GM12878 (cell line): ENCODE measurements around the gene CERKL. TPM values are rescaled to one million over a fixed set of nuclear protein-coding genes. Genes with fewer than 3 reads are reported as not detected.

Experiments used
- ATAC-seq: fragments of 200-7000 bp; cut with Tn5 transposase; 3 replicates; pipeline ENCODE4 v1.9.1; 2020; ENCODE audit warnings: mild to moderate bottlenecking, moderate library complexity
- BruUV-seq: library from RNA; stranded (reverse); fragments of 400-500 nt; replicated peaks from 2 replicates; lab custom pipeline; 2021; lab: Mats Ljungman, UMichigan
- CTCF ChIA-PET: fragments of 300-600 bp; sonication (Branson Sonifier 250); formaldehyde crosslinking; extraction: SDS; loops from one replicate; lab custom pipeline; 2021; ENCODE audit warnings: inconsistent platforms; lab: Yijun Ruan, JAX
- POLR2A ChIA-PET: fragments of 350-600 bp; formaldehyde crosslinking; extraction: SDS; loops from one replicate; lab custom pipeline; 2021; ENCODE audit warnings: inconsistent platforms; lab: Charles Lee
- RAD21 ChIA-PET: fragments of 300-600 bp; sonication (Branson Sonifier 250); formaldehyde crosslinking; loops from one replicate; lab custom pipeline; 2023; ENCODE audit warnings: antibody characterized with exemption; ENCODE audit not compliant: unreplicated experiment; lab: Charles Lee
- SMC1A ChIA-PET: fragments of 300-600 bp; sonication (Branson Sonifier 250); formaldehyde crosslinking; loops from one replicate; lab custom pipeline; 2023; ENCODE audit not compliant: unreplicated experiment, uncharacterized antibody; lab: Charles Lee
- DNase-seq: peaks from one replicate; pipeline ENCODE4 v3.0.0-alpha.2; 2011; ENCODE audit warnings: low read depth, low spot score
- FAIRE-seq: peaks from 3 replicates; lab custom pipeline; 2011; peaks lifted over from hg19 to GRCh38; lab: Jason Lieb, UNC
- H2AFZ ChIP-seq: 2 replicates; pipeline ENCODE4 v1.6.0; 2011; ENCODE audit warnings: low read depth, low read length, control low read depth; ENCODE audit not compliant: control insufficient read depth
- H3K27ac ChIP-seq: 2 replicates; pipeline ENCODE4 v1.5.1; 2011; ENCODE audit warnings: control low read depth; ENCODE audit not compliant: control insufficient read depth, insufficient read depth
- H3K27me3 ChIP-seq, 2 experiments: replicated peaks in 1 of 2; 2 replicates each; pipeline versions ENCODE4 v1.6.0 to v1.6.1; 2011; ENCODE audit warnings: low read length in 1 of 2; ENCODE audit not compliant: control insufficient read depth in 2 of 2, insufficient read depth in 2 of 2
- H3K36me3 ChIP-seq, 2 experiments: 2 replicates each; pipeline ENCODE4 v1.5.1; 2011; ENCODE audit warnings: low read length in 1 of 2; ENCODE audit not compliant: control insufficient read depth in 2 of 2, insufficient read depth in 2 of 2
- H3K4me1 ChIP-seq: 2 replicates; pipeline ENCODE4 v1.6.1; 2011; ENCODE audit warnings: mild to moderate bottlenecking, low read length, moderate library complexity, mixed read lengths; ENCODE audit not compliant: control insufficient read depth, insufficient read depth
- H3K4me2 ChIP-seq: 2 replicates; pipeline ENCODE4 v1.6.0; 2011; ENCODE audit warnings: control low read depth; ENCODE audit not compliant: control insufficient read depth, insufficient read depth
- H3K4me3 ChIP-seq: fragments of 200-600 bp; sonication (generic); 2 replicates; pipeline ENCODE4 v1.5.1; 2016
- H3K79me2 ChIP-seq: 2 replicates; pipeline ENCODE4 v1.6.0; 2011; ENCODE audit warnings: low read length; ENCODE audit not compliant: control insufficient read depth, insufficient read depth
- H3K9ac ChIP-seq: 2 replicates; pipeline ENCODE4 v1.8.0; 2011; ENCODE audit warnings: low read length, control low read depth, mixed read lengths; ENCODE audit not compliant: control insufficient read depth, insufficient read depth
- H3K9me3 ChIP-seq: replicated peaks from 3 replicates; pipeline ENCODE4 v1.5.1; 2011; ENCODE audit warnings: mild to moderate bottlenecking, low read length; ENCODE audit not compliant: control insufficient read depth, insufficient read depth
- H4K20me1 ChIP-seq: 2 replicates; pipeline ENCODE4 v1.6.0; 2011; ENCODE audit not compliant: control insufficient read depth, insufficient read depth
- ATF7 ChIP-seq: fragments of 450-650 bp; IDR thresholded peaks from 2 replicates; pipeline ENCODE4 v1.6.1; 2016; ENCODE audit warnings: low read depth, mild to moderate bottlenecking
- BRCA1 ChIP-seq: IDR thresholded peaks from 2 replicates; pipeline ENCODE4 v1.6.1; 2011; ENCODE audit warnings: low read depth, low read length, improper control_type of control experiment
- CBX3 ChIP-seq: fragments of 200-600 bp; sonication (generic); IDR thresholded peaks from 2 replicates; pipeline ENCODE4 v1.6.1; 2016; ENCODE audit warnings: low read depth, borderline replicate concordance
- CEBPB ChIP-seq, 2 experiments: fragments of 150-350 bp in 1 of 2; IDR thresholded peaks; 2 replicates each; pipeline ENCODE4 v1.6.1; 2012 to 2014; ENCODE audit warnings: low read depth in 2 of 2, low read length in 2 of 2, borderline replicate concordance in 1 of 2, inconsistent platforms in 1 of 2
- CHD4 ChIP-seq: fragments of 200-600 bp; sonication (generic); IDR thresholded peaks from 2 replicates; pipeline ENCODE4 v1.6.1; 2016; ENCODE audit warnings: mild to moderate bottlenecking
- HDAC6 ChIP-seq: fragments of 200-600 bp; sonication (generic); IDR thresholded peaks from one replicate; pipeline ENCODE4 v1.8.0; 2017; ENCODE audit warnings: antibody characterized with exemption; ENCODE audit not compliant: unreplicated experiment
- KLF5 ChIP-seq: fragments of 450-650 bp; IDR thresholded peaks from 2 replicates; pipeline ENCODE4 v1.6.1; 2014; ENCODE audit warnings: mild to moderate bottlenecking; ENCODE audit not compliant: partially characterized antibody
- MYC ChIP-seq: IDR thresholded peaks from 2 replicates; pipeline ENCODE4 v1.6.1; 2011; ENCODE audit warnings: mild to moderate bottlenecking, low read length, moderate library complexity, inconsistent platforms; ENCODE audit not compliant: insufficient read depth, insufficient replicate concordance, insufficient read length, severe bottlenecking
- PRDM15 ChIP-seq: fragments of 450-650 bp; formaldehyde crosslinking; IDR thresholded peaks from 2 replicates; pipeline ENCODE4 v1.4.0; 2020; ENCODE audit warnings: mild to moderate bottlenecking, moderate library complexity
- RELB ChIP-seq: fragments of 450-650 bp; IDR thresholded peaks from 2 replicates; pipeline ENCODE4 v1.6.1; 2017; ENCODE audit warnings: low read depth, mild to moderate bottlenecking, moderate library complexity
- TAF1 ChIP-seq: IDR thresholded peaks from 2 replicates; pipeline ENCODE4 v1.6.1; 2011; ENCODE audit warnings: mild to moderate bottlenecking, low read depth, low read length, borderline replicate concordance
- USF2 ChIP-seq: IDR thresholded peaks from 2 replicates; pipeline ENCODE4 v1.6.1; 2011; ENCODE audit warnings: low read depth, low read length, improper control_type of control experiment, borderline replicate concordance
- WGBS: methylation state at CpG from one replicate; pipeline ENCODE4 v1.1.6; 2016; ENCODE audit warnings: low lambda C conversion rate; ENCODE audit not compliant: insufficient replicate concordance, insufficient coverage; ENCODE audit errors: missing lambda C conversion rate; 5-methylcytosine and 5-hydroxymethylcytosine counted together
- in situ Hi-C: fragments of 300-500 bp; cut with MboI; formaldehyde crosslinking; loops from 9 replicates; pipeline ENCODE4 v1.14.3; 2018; ENCODE audit warnings: mixed read lengths
- intact Hi-C: fragments of 100-400 bp; cut with micrococcal nuclease; formaldehyde crosslinking; loops from one replicate; pipeline ENCODE4 v1.14.2; 2022; ENCODE audit not compliant: unreplicated experiment
- polyA plus RNA-seq, 11 experiments: library from polyadenylated mRNA; depleted of rRNA in 4 of 11; unstranded in 6 of 11; stranded (reverse) in 5 of 11; fragments of >200 nt; fragmentation: Nextera tagmentation in 4 of 11; fragmentation: Illumina TruSeq in 1 of 11; extraction: Ambion mirVana in 4 of 11; extraction: Trizol in 1 of 11; gene quantifications; 1 replicate in 1 of 11; 2 replicates in 10 of 11; pipeline versions ENCODE4 v1.2.1 to v1.2.3, GENCODE V29; 2011 to 2016; ENCODE audit warnings: inconsistent platforms in 2 of 11, missing spikeins in 2 of 11, low read depth in 1 of 11
- total RNA-seq, 4 experiments: library from RNA; depleted of rRNA in 3 of 4; stranded (reverse); fragments of >200 nt in 3 of 4; fragmentation: Illumina TruSeq in 1 of 4; extraction: Trizol in 1 of 4; gene quantifications; 2 replicates each; pipeline versions ENCODE4 v1.2.1 to v1.2.3, GENCODE V29; 2013 to 2021
- TF ChIP-seq, protein P1 (sequence below): fragments of 450-650 bp; conservative IDR thresholded peaks from 2 replicates; pipeline ENCODE4 v1.6.1; 2017; ENCODE audit warnings: mild to moderate bottlenecking, moderate library complexity
- TF ChIP-seq, protein P2 (sequence below): fragments of 150-350 bp; IDR thresholded peaks from 2 replicates; pipeline ENCODE4 v1.6.1; 2014; ENCODE audit warnings: mild to moderate bottlenecking, low read depth, low read length

The CERKL gene
- total and polyA plus RNA-seq, 10 of the 15 experiments (the other 5 are each of a cell fraction or from before 2014, with no cell fraction given): 0.05 to 23.0 (median 6.0) TPM; not detected in 2

DNA sequence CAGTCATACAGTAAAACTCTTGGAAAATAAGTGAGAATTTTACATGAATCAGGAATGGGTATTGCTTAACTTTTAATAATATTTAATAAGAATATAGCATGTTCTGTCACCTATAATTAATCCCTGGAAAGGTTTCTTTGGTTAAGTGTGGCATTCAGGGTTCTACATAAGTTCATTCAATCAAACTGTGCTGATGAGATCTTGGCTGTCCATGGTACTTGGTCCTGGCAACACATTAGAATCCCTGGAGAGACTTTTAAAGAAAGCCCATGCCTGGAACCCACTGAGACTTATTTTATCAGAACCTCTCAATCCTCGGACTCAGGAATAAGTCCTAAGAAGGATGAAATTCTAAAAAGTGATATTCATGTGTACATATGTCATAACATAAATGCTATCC, 60.3 kb downstream of the CERKL start:
- in situ Hi-C loops (no loop called here), intact Hi-C loops (no loop called here)
- H3K4me2 ChIP-seq: no peak overlapping the region
- no peak overlapping the region for H3K4me3 ChIP-seq
- FAIRE-seq: no peak
- no TSS peak for BruUV-seq
- TF ChIP-seq CBX3 (no peak), MYC (no peak), RELB (no peak), KLF5 (no peak), HDAC6 (no peak), CHD4 (no peak), CEBPB (IDR thresholded peaks at IDR 0.05; ENCODE audit: borderline replicate concordance in 1 of 2, low read depth in 2 of 2, low read length in 2 of 2) (no peak), PRDM15 (CRISPR knock-in tag) (no peak), USF2 (no peak), TAF1 (no peak), ATF7 (no peak), BRCA1 (no peak)
- TF ChIP-seq, protein P1, sequence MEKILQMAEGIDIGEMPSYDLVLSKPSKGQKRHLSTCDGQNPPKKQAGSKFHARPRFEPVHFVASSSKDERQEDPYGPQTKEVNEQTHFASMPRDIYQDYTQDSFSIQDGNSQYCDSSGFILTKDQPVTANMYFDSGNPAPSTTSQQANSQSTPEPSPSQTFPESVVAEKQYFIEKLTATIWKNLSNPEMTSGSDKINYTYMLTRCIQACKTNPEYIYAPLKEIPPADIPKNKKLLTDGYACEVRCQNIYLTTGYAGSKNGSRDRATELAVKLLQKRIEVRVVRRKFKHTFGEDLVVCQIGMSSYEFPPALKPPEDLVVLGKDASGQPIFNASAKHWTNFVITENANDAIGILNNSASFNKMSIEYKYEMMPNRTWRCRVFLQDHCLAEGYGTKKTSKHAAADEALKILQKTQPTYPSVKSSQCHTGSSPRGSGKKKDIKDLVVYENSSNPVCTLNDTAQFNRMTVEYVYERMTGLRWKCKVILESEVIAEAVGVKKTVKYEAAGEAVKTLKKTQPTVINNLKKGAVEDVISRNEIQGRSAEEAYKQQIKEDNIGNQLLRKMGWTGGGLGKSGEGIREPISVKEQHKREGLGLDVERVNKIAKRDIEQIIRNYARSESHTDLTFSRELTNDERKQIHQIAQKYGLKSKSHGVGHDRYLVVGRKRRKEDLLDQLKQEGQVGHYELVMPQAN: no peak
- TF ChIP-seq, protein P2, sequence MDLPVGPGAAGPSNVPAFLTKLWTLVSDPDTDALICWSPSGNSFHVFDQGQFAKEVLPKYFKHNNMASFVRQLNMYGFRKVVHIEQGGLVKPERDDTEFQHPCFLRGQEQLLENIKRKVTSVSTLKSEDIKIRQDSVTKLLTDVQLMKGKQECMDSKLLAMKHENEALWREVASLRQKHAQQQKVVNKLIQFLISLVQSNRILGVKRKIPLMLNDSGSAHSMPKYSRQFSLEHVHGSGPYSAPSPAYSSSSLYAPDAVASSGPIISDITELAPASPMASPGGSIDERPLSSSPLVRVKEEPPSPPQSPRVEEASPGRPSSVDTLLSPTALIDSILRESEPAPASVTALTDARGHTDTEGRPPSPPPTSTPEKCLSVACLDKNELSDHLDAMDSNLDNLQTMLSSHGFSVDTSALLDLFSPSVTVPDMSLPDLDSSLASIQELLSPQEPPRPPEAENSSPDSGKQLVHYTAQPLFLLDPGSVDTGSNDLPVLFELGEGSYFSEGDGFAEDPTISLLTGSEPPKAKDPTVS: no peak
- TF ChIP-seq, all 136 proteins: peak for 0
- no peak overlapping the region for H2AFZ ChIP-seq
- H3K27ac ChIP-seq: no peak overlapping the region
- H3K27me3 ChIP-seq: no peaks in the 10 kb centered on the region
- CTCF ChIA-PET: interaction anchor here (1.5 to 13.6 kb wide), 2 partner anchors 23 to 492 kb away, joined by 3 to 115 read pairs; no protein-coding TSS in a partner anchor
- ATAC-seq (no peak), DNase-seq (no peak)
- WGBS: 0% methylated on average over 1 of the region's 1 CpG
- H4K20me1 ChIP-seq: no peaks in the 10 kb centered on the region
- H3K4me1 ChIP-seq: no peaks in the 10 kb centered on the region
- no peak overlapping the region for H3K9ac ChIP-seq
- RAD21 ChIA-PET: interaction anchor here (1.7 kb wide), 1 partner anchor 114 kb away, joined by 3 read pairs; no protein-coding TSS in a partner anchor
- no peaks in the 10 kb centered on the region for H3K9me3 ChIP-seq
- POLR2A ChIA-PET: no interaction called here
- no peaks in the 10 kb centered on the region for H3K36me3 ChIP-seq
- no peaks in the 10 kb centered on the region for H3K79me2 ChIP-seq
- SMC1A ChIA-PET: interaction anchor here (0.9 to 1.2 kb wide), 3 partner anchors 23 to 491 kb away, joined by 3 to 4 read pairs (median 4); no protein-coding TSS in a partner anchor
